ENCODE measurements around the gene SLC4A4.

SLC4A4 gene

DNA sequence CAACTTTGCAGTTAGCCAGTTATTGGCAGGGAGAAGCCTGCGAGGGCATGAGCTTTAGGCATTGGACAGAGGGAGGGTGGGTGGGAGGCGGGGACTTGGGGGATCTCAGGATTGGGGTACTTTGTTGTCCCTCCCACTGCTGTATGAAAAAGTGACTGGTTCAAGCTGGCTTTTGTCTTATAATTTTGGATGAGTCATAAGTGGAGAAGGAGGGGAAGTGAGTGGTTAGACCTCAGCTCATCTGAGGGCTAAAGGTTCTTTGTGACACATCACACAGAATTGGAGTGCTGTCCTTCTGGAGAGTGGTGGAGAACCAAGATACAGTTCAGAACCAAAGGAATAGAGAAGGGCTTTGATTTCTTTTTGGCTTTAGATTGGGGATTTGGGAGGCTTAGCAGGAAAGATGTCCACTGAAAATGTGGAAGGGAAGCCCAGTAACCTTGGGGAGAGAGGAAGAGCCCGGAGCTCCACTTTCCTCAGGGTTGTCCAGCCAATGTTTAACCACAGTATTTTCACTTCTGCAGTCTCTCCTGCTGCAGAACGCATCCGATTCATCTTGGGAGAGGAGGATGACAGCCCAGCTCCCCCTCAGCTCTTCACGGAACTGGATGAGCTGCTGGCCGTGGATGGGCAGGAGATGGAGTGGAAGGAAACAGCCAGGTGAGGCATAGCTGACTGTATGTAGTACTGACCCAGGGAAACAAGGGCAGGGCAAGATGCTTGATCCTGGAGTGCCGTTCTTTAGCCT, at the start of gene SLC4A4:
TSS of gene SLC4A4 (plus strand) at position 175 of the 748 bp plus-strand sequence.
- peak; percentile 85 for DNase-seq

DNA sequence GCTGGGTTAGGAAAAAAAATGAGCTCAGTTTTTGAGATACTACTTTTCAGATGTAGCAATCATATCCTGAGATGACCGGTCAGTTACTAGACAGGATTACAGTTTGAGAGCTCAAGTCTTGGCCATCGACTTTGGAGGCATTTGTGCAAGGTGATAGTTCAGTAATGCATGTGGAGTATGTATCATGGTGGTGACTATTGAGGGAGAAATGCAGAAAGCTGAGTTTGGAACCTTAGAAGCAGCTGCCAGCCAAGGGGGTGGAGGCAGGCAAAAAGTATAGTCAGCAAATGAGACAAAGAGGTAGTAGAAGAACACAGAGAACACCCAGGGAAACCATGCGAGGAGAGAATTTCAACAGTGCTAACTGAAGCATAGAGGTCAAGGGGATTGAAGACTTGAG, 48.7 kb upstream of the SLC4A4 start:
- peak; percentile 86 for DNase-seq

DNA sequence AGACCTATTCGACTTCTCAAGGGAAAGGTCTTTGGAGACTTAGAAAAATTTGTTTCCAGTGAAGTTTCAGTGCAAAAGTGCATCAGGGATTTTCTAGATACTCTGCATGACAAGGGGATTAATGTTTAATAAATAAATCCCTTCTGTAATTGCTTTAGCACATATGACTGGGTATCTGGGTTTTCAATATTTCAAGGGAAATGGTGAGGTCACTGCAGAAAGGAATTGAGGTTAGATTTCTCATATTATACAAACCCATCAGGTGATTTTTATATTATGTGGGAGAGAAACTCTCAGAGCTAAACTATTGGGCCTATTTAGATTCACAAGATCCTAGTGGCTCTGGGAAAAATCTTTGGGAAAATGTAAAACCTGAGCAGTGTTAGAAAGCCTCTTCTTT, 48.3 kb upstream of the SLC4A4 start:
- peak; percentile 22 for DNase-seq

DNA sequence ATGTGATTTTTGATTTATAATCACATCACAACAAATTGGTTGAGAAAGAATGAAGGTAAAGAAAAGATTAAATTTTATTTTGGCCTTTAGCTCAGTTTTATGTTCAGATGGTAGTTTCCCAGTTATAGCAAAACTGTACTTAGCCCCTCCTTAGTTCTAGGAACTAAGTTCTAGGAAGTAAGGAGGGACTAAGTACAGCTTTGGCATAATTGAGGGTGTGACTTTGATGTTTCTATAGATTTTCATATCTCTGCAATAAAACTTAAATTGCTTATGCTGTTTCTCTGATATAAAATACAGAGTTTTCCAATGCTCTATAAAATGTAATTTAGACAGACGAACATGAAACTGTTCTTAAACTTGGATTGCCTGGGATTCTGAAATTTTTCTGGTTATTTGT, 46.6 kb upstream of the SLC4A4 start:
- no peak for DNase-seq

DNA sequence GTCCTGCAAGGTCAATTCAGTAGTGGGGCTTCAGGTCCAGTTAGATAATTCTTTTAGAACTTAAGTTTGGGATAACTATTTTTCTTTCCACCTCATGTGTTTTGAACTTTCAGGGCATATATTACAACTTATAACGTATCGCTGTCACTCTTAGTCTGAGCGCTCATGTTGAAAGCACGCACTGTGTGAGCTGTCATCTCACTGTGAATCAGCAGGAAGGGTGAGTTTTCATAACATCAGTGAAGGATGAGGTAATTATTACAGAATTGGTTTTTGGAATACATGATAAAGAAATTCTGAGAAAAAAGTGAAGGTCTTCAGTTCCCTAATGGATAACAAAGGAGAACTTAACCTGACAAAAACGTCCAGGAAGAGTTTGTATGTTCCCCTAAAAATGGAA, 45.1 kb upstream of the SLC4A4 start:
- peak; percentile 81 for DNase-seq

DNA sequence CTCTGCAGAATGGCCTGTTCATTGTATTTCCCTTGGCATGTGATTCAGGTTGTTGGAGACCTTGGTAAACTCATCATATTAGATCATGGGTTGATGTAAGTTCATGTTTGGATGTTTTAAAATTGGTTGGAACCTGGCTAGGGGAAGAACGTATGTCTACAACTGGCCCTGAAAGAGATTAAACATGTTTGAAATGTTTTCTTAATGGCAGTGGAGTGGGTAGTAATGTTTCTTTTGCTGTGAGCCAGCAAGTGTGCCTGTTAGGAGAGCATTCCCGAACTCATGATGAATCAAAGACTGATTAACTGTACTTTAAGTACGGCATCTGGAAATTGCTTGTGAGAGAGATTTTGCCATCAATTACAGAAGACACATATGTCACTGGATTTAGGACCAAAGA, 44.5 kb upstream of the SLC4A4 start:
- DNase-seq = peak; percentile 36

DNA sequence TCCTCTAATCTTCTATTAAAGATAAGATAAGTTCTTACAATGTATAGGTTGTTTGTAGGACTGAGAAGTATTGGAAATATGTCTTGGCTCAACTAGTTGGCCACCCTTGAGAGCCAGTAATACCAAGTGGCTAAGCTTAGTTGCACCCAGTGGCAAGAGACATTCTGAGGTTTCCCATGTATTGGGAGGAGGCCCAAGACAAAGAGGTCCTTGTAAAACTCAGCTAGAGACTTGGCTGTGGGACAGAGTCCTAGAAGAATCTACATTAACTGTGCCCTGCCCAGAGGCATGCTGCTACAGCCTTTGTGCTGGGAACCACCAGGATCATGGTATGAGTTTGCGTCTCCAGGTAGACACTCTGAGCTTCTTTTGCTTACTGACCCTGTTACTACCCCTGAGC, 41.9 kb upstream of the SLC4A4 start:
- no peak for DNase-seq

DNA sequence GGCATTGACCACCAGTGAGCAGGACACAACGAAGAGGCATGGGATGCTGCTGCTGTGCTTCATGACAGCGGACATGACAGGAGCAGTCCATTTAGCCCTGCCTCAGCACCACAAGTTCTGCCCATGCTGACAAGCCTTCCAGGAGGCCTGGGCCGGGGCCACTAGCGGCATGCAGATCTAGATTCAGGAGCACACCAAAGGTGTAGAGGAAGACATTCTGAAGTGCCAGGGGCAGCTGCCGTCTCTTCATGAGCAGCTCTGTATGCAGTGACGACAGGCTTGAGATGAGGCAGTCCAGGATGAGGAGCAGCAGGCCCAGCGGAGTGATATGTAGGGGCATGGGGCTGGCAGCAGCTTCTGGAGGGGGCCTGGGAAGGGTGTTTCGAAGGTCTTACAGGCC, 38.5 kb upstream of the SLC4A4 start:
- no peak for DNase-seq

DNA sequence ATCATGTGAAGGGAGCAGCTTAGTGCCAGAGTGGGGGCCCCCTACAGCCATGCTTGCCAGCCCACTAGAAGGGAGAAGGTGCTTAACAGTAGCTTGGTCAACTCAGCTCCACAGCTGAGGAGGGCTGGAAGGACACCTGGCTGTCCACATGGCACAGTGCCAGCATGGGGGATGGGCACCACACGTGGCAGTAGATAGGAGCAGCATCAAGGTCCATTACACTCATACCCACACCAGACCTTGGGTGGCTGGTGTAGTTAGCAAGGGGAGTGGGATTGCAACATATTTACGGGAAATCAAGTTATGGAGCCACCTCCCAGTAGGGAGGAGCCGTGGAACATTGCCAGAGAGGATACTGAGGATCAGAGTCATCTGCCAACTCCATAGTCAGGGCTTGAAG, 37.9 kb upstream of the SLC4A4 start:
- no peak for DNase-seq

DNA sequence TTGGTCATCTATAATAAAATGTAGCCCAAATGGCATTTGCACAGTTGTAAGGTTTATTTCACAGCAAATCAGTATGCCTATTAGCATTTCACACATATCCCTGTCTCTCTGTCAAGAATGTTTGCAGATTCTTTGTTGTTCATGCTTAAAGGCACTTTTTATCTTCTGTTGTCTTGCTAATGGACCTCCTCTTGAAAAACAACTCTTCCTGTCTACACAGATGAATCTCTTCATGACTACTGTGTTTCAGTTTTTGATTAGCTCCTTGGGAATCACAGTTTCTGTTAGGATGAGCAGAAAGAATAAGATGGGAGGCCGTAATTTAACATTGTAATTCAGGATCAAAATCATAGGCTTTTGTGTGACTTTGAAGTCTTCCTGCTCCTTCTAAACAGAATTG, 35.5 kb upstream of the SLC4A4 start:
- DNase-seq = no peak

DNA sequence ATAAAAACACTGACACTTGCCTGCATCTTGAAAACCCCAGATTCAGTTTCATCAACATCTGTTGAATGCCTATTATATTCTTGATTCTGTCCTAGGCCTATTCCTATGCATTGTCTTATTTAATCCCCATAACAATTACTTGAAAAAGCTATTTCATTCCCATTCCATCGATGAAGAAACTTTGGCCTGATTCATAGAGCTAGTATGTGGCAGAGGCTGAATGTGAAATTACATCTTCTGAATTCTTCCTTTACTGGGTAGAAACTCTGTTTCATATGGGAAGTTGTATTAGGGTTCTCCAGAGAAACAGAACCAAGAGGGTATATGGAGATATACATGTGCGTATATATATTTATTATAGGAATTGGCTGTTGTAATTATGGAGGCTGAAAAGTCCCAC, 35.0 kb upstream of the SLC4A4 start:
- peak; percentile 23 for DNase-seq

DNA sequence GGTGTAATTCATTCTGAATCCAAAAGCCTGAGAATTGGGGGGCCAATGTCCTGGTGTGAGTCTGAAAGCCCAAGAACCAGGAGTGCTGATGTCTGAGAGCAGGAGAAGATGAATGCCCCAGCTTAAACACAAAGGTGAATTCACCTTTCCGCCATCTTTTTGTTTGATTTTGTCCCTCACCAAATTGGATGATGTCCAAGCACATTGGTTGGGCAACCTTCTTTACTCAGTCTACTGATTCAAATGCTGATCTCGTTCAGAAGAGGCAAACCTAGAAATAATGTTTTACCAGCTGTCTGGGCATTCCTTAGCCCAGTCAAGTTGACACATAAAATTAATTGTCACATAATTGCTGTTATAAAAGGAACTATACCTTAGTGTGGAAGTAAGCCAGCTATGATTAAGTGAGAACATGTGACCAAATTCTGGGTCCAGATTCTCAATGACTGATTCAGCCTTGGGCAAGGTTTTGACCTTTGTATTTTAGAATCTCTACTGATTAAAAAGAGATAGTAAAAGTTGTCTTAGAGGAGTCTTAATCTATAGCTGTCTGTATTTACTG, 34.5 kb upstream of the SLC4A4 start:
- DNase-seq = peak; percentile 57

DNA sequence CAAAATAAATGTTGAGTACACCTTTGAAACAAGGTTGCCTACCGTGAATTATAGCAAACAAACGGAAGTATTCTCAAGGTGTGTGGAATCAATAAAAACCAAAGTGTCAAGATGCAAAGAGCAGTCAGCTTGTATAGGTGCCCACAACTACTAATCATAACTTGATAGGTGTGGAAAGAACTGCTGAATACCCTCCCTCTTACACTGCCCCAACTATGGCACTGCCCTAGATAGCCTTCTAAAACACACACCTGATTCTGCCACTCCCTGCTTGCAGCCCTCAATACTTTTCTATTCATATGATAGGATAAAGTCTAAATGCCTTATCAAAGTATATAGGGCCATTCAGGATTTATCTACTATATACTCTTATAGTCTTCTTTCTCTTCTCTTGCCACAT, 31.1 kb upstream of the SLC4A4 start:
- DNase-seq = no peak

DNA sequence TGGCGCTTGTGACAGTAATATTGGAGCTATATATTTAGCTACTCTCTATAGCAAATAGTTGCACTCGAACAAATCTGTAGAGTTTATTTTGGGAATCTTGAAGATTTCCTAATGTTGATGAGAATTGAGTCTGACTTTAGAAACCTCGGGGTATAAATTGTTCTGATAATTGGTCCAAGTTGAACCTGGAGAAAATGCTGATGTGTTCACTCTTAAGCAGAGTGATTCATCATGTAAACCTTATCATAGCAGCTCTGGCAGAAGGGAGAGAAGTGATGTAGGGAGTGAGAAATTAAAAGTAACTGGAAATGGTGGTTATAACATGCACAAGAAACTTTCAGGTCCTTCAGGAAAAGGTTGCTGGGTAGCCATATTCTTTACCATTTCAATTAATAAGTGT, 16.4 kb upstream of the SLC4A4 start:
- DNase-seq = no peak

DNA sequence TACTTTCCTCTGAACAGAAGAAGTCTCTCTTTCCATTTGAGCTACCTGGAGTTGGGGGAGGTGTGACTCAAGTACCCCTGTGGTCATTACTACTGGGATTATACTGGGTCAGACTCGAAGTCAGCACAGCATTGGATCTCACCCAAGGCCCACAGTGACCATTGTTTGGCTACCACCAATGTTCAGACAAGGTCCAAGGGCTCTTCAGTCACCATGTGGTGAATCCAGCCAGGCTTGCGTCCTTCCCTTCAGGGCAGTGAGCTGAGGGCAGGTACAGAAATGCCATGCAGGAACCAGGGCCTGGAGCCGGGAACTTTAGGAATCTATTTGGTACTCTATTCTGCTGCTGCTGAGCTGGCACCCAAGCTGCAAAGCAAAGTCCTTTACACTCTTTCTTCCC, 5.5 kb upstream of the SLC4A4 start:
- DNase-seq = no peak

DNA sequence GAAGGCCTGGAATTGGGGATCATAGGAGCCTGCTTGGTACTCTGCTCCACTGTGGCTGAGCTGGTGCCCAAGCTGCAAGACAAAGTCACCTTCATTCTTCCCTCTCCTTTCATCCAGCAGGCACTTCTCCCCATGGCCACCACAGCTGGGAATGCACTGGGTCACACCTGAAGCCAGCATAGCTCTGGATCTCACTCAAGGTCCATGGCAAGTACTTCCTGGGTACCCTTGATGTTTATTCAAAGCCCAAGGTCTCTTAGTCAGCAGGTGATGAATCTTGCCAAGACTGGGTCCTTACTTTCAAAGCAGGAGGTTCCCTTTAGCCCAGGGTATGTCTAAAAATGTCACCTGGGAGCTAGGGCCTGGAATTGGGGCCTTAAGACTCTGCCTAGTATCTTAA, 4.9 kb upstream of the SLC4A4 start:
- DNase-seq = no peak

DNA sequence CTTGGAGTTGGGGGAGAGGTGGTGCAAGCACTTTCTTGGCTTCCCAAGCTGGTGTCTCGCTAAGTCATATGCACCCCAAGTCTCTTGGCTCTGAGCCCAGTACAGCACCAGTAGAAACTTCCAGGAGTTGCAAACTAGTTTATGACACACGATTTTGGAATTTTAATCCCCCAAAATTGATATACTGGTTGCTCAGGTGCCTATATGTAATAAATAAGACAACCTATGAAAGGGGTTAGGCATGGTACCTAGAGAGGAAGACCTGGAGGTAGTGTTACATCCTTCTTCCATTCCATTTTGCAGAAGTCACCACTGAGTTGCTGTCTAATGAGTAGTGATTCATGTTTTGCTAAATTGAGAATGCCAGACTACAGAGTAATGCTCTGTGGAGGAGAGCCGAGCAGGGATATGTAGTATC, 4.3 kb upstream of the SLC4A4 start:
- peak; percentile 69 for DNase-seq

DNA sequence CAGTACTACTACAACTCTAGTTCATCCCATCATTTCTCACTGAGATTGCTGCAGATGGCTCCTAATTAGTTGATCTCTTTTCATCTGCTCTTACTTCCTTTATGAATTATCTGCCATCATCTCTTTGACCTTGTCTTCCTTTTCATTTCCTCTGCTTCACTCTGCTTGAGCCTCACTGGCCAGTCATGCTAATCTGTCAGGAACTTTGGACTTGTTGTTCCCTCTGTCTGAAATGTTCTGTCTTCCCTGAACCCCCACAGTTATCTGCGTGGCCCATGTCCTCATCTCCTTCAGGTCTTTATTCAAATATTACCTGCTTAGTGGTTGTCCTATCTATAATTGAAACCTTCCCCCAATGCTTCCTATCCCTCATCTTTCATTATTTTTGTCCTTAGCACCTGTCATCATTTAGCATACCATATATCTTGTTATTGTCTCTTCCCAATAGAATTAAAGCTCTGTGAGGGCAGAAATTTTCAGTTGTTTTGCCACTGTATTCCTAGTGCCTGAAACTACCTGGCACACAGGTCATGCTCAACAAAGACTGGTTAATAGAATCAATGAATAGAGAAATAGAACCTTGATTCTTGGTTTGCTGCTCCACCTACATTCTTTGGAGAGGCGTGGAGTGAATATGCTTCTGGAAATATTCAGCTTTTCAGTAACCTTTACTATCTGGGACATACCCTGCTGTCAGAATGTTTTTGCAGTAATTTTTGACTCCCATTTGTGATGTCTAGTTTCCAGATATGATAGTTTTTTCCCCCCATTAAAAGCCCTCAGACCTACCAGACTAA, 5.0 kb downstream of the SLC4A4 start:
- DNase-seq = no peak

DNA sequence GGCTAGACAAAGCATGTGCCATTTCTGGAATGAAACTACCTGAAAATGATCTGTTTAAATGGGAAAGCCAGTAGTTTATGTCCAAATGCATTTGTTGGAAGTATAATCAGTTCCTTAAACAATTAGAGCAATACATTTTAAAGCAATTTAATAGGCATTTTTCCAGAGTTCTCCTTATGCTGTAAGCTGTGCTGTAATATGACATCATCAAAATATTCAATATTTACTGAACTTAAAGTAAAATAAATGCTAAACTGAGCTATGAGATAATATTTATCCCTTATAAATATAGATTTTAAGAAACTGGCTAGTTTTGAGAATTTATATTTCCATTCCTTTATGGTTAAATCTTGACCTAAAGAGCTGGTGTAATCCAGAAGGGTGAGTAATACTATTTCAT, 7.9 kb downstream of the SLC4A4 start:
- DNase-seq = no peak

DNA sequence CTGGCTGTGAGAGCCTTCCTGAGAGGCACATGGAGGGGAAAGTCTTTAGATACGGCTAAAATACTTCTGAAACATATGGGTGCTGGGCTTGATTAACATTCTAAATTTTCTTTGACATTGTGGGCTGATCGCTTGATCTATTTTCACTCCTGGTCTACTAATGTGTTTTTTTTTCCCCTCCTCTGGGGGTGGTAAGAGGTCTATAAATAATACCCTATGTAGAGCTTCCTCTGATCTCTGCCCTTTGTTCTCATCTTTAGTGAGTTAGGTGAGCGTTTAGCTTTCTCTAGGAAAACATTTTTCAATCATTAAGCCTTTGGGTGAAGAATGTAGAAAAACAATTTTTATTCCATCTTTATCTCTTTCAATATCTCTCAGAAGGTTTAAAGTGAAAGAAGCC, 9.8 kb downstream of the SLC4A4 start:
- no peak for DNase-seq

DNA sequence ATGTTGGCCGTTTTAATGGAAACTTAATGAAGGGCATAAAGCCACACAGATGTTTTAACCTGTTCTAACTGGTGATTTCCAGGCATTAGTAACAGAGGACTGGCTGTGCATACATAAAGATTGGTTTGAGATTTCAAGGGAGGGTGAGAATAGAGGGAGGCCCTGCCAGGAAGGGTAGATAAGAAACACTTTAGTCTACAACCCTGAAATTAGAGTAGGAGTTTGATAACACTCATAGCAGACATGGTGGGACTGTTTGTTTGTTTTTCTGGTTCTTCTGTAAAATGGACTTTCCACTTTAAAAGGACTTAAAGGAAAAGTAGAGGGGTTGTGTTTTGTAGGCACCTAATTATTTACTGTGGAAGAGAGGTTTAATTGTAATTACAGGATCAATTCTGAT, 16.2 kb downstream of the SLC4A4 start:
- no peak for DNase-seq

DNA sequence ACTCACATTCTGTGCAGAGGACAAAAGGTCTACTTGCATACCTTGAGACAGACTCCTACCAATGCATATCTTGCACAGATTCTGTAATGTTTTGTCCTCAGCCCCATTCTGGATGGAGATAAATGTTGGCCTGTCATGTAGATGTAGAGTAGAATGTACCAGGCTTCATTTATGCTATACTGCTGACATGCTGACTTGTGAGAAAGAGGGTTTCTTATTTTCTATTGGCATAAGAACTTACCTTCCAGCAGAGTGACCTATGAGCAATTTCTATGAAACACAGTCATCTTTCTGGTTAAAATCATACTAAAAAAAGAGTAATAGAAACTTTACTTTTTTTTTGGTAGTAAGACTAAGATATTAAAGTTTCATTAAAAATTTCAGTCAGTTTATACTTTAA, 17.2 kb downstream of the SLC4A4 start:
- no peak for DNase-seq

DNA sequence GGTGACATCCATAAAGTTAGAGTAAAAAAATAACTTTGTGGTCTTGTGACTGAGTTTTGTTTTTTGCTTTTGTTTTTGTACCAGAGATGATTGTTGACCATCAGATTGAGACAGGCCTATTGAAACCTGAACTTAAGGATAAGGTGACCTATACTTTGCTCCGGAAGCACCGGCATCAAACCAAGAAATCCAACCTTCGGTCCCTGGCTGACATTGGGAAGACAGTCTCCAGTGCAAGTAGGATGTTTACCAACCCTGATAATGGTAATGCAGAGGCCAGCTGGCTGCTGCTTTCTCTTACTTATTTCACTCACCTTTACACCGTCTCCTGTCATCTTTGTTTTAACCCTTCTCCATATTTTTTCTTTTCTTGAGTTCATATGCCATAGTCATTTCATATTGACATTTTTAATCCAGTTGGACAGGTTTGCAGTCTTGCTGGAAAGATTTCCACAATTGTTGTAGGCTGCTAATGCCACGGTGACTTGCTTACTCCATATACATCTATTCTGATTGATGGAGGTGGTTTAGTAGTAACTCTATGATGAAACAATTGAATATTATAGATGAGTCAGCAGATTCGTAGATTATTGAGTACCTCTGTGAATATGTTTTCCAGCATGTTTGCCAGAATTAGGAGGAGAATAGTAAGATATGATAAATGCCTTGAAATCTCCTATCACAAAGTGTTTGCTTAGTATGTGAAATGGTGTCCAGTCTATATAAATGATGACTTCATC, 18.3 kb downstream of the SLC4A4 start:
- DNase-seq = no peak

DNA sequence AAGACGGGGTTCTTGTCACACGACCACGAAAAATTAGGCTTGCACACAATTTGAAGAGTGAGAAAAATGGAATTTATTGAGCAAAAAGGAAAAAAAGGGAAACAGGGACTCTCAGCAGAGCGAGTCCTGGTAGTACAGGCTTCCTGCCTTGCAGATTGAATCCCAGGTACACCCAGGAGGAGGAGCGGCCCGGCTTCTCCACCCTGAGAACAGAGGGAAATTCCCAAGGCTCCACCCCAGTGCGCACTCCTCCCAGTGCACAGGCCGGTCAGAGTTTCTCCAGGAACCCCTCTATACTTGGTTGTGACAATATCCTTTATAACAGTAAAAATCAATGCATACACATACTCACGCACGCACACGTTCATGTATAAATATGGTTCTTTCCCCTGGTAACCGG, 22.0 kb downstream of the SLC4A4 start:
- DNase-seq = no peak
